NCI-H748 (cell line): ENCODE measurements around the gene WDR70.
"Not testable (repeated sequence)": the region's sequence is repeated elsewhere in the genome, so short reads cannot be mapped to it uniquely, and the experiment has no call there.

Experiments
- DNase-seq: peaks from one replicate; lab custom pipeline; 2025; ENCODE audit not compliant: unreplicated experiment; lab: John Stamatoyannopoulos, UW

WDR70 gene

DNA sequence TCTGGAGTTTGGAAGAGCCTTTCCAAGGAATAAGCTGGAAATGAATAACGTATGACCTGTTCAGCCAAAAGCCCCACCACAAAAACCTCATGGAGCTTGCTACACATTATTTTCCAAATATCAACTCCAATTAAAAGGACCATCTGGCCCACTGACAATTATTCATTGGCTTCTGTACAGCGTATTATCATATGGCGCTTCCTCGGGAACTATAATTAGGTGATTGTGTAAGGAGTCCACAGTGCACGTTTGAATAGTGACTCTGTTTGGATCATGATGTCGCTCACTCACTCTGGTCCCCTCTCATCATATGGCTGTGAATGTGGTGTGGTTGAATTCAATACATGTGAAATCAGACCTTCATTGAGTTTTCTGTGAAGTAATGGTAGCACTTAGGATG is 408.6 kb downstream of the WDR70 start:
- peak; percentile 62 for DNase-seq

DNA sequence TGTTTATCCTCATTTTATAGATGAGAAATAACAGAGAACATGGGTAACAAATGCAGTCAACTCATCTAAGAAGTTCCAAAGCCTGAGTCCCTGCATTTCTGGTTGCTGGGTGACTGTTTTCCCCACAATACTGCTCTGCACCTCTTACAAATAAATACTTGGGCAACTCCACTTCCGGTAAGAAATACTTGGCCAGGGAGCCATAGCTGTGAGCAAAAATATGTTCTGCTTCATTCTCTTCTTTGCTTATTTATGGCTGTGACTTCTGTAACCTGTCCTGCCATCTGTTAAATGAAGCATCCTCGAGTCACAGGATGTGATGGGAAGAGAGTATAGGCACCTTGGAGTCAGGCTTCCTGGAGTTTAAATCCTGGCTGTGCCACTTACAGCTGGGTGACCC is 410.9 kb downstream of the WDR70 start:
- DNase-seq = no peak

DNA sequence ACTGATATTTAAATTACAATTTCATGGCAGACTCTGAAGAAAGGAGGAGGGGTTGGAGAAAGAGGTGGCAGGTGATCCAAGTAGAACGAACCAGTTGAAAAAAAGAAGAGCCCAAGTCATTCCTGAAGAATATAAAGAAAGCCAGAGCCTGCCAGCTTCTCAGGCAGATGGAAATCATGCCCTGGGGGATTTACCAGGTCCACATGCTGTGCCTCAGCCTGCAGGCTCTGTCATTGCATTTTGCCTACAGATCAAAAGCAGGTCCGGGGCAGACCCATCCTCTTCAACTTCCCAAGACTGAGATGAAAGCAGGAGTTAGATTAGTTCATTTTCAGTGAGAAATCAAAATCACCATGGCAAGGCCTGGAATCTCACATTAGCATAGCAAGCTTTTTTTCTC is 412.2 kb downstream of the WDR70 start:
- no peak for DNase-seq

DNA sequence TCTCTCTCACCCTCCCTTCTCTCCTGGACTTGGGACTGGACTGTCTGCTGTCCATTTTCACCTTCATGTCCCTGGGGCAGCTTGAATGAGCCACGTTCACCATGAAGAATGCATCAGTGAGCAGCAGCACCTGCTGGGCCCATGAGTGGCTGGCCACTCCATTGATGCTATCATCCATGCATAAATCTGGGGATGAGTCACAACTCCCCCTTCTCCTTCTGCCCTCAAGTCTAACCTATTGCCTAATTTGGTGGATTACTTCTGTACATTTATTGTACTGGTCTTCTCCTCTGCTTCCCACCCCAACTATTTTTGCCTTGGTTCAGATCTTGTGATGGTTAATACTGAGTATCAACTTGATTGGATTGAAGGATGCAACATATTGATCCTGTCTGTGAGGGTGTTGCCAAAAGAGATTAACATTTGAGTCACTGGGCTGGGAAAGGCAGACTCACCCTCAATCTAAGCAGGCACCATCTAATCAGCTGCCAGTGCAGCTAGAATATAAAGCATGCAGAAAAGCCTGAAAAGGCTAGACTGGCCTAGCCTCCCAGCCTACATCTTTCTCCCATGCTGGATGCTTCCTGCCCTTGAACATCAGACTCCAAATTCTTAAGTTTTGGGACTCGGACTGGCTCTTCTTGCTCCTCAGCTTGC is 414.0 kb downstream of the WDR70 start:
- no peak for DNase-seq

DNA sequence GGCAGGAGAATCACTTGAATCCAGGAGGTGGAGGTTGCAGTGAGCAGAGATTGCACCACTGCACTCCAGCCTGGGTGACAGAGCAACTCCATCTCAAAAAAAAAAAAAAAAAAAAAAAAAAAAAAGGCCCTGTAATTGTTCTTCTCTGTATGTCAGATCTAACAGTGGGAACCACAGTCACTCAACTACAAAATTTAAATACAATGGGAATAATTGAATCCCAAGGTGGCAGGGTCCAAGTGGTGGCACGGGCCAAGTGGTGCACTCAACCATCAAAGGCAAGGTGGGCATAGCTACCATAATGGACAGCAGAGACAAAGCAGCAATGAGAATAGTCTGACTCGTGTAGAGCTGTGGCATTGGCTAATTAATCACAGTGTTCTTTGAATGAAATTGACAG is 416.2 kb downstream of the WDR70 start:
- not testable (repeated sequence) for DNase-seq

DNA sequence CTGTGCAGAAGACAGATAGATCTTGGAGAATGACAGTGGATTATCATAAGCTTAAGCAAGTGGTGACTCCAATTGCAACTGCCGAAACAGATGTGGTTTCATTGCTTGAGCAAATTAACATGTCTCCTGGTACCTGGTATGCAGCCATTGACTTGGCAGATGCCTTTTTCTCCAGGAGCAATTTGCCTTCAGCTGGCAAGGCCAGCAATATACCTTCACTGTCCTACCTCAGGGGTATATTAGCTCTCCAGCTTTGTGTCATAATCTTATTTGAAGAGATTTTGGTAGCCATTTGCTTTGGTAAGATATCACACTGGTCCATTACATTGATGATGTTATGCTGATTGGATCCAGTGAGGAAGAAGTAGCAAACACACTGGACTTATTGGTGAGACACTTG is 417.3 kb downstream of the WDR70 start:
- DNase-seq = not testable (repeated sequence)

DNA sequence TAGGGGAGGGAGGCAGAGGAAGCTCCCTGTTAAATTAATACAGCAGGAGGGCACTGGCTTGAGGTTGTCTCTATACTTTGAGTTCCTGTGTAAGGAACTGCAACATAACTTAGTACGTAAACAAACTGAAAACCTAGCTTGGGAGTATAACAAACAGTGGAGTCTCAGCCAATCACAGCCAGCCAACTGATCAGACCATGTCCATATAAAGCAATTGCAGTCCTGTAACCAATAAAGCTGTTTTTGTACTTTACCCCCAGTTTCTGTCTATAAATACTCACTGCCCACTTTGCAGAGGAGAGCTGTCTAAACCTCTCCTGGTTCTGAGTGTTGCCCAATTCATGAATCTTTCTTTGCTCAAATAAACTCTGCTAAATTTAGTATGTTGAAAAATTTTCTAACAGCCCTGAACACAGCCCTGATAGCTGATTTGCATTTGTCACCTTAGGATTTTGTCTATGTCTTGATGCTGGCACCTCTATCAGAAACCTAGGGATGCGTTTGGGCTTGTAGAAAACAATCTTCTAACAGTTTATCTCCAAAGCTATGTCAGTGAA is 420.8 kb downstream of the WDR70 start:
- DNase-seq = no peak

DNA sequence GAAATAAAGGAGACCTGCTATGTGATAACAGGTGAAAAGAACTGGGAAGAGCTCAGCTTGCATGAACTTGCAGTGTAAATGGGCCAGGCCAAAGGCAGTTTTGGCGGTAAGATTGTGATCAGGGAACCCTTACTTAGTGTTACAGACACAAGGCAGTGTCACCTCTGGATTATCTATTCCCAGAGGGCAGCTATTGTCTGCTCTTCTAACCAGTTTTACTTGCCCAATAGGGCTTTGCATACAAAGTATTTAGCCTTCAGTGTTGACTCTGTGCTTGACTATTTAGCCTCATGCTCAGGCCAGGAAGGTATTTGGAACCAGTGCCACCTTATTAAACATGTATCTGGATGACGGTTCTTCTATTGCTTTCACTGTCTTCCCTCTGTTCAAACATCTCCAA is 422.4 kb downstream of the WDR70 start:
- no peak for DNase-seq
